ENCODE measurements around the gene NAA80.

DNA sequence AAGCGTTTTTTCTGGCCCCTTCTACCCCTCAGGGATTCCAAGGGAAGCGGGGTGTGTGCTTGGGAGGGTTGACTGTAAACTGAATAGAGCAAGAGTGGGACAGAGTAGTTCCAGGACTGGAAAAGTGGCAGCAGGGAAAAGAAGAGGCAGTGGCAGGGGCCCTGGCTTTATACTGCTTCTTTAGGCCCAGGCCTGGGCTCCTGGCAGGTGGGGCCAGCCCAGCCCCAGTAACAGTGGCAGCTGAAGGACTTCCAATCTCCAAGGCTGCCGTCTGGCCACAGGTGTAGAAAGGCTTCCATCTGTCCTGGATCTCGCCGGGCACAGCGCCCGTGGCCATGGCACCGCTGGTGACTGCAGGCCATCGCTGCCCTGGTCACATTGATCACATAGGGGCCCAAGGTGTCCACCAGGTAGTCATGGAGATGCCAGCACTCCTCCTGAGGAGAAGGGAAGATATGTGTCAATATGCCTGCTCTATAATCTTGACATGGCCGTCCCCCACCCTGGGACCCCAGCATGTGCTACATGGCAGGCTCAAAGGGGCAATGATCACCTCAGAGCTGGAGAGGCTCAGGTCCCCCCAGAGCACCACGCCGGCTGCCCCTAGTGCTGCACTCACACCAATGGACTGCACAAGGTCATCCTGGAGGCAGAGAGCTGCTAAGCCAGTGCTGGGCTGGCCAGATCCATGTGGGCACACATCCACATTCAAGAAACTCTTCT, 6.0 kb downstream of the NAA80 start:
- TF ChIP-seq, protein P1, sequence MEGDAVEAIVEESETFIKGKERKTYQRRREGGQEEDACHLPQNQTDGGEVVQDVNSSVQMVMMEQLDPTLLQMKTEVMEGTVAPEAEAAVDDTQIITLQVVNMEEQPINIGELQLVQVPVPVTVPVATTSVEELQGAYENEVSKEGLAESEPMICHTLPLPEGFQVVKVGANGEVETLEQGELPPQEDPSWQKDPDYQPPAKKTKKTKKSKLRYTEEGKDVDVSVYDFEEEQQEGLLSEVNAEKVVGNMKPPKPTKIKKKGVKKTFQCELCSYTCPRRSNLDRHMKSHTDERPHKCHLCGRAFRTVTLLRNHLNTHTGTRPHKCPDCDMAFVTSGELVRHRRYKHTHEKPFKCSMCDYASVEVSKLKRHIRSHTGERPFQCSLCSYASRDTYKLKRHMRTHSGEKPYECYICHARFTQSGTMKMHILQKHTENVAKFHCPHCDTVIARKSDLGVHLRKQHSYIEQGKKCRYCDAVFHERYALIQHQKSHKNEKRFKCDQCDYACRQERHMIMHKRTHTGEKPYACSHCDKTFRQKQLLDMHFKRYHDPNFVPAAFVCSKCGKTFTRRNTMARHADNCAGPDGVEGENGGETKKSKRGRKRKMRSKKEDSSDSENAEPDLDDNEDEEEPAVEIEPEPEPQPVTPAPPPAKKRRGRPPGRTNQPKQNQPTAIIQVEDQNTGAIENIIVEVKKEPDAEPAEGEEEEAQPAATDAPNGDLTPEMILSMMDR (conservative IDR thresholded peaks at IDR 0.05), result no peak
- TF ChIP-seq EZH2 (IDR thresholded peaks at IDR 0.05; ENCODE audit: low read depth), result no peak

Measured in PC-9 (cell line).